ENCODE results near the gene CHRM1.
"Not testable (repeated sequence)": the region's sequence is repeated elsewhere in the genome, so short reads cannot be mapped to it uniquely, and the experiment has no call there.

Gene CHRM1, protein sequence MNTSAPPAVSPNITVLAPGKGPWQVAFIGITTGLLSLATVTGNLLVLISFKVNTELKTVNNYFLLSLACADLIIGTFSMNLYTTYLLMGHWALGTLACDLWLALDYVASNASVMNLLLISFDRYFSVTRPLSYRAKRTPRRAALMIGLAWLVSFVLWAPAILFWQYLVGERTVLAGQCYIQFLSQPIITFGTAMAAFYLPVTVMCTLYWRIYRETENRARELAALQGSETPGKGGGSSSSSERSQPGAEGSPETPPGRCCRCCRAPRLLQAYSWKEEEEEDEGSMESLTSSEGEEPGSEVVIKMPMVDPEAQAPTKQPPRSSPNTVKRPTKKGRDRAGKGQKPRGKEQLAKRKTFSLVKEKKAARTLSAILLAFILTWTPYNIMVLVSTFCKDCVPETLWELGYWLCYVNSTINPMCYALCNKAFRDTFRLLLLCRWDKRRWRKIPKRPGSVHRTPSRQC

DNA sequence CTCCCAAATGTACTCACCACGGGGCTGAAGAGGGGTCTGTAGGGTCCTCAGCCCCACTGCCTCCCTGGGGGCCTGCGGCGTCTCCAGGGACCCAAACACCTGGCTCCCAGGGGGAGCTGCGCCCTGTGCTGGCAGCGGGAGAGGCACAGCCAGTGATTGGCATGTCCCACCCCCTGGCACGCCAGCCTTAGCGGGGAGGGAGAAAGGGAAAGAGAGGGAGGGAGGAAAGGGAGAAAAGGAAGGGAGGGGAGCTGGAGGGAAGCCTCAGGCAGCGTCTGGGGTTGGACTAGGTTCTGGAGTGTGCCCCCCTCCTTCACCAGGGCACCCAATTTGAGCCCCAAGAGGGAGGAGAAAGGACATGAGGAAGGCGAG is at the start of gene CHRM1:
TSS of gene CHRM1 (minus strand) at position 163 of the 372 bp plus-strand sequence. CDS start 10,263 bp downstream, outside the sequence.
- H3K4me1 ChIP-seq (ENCODE audit: control insufficient read depth, low read depth, low read length), result peaks cover 8% of the 10 kb centered on the region
- H3K27me3 ChIP-seq (ENCODE audit: control insufficient read depth, insufficient read depth, low read length), result peaks cover 43% of the 10 kb centered on the region
- H3K9me3 ChIP-seq (ENCODE audit: control insufficient read depth, low read depth, low read length), result no peaks in the 10 kb centered on the region
- no peak within 1 kb of the TSS for H3K9ac ChIP-seq (ENCODE audit: low read length)
- no peak within 1 kb of the TSS for H3K4me3 ChIP-seq (ENCODE audit: low read length)
- H3K36me3 ChIP-seq (ENCODE audit: control insufficient read depth, low read depth, low read length), result no peaks in the 10 kb centered on the region
- no peak within 1 kb of the TSS for H3K27ac ChIP-seq (ENCODE audit: low read length)

DNA sequence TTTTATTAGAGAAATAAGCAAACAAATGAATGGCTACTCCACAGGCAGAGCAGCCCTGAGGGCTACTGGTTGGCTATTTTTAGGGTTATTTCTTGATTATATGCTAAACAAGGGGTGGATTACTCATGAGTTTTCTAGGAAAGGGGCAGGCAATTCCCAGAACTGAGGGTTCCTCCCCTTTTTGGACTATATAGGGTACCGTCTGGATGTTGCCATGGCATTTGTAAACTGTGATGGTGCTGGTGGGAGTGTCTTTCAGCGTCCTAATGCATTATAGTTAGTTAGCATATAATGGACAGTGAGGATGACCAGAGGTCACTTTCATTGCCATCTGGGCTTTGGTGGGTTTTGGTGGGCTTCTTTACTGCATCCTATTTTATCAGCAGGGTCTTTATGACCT is 44.4 kb upstream of the CHRM1 start:
- Histone ChIP-seq H3K4me3 (ENCODE audit: low read length) (no peak overlapping the region), H3K9me3 (ENCODE audit: control insufficient read depth, low read depth, low read length) (no peaks in the 10 kb centered on the region), H3K27me3 (ENCODE audit: control insufficient read depth, insufficient read depth, low read length) (no peaks in the 10 kb centered on the region), H3K27ac (ENCODE audit: low read length) (no peak overlapping the region), H3K9ac (ENCODE audit: low read length) (no peak overlapping the region), H3K36me3 (ENCODE audit: control insufficient read depth, low read depth, low read length) (no peaks in the 10 kb centered on the region), H3K4me1 (ENCODE audit: control insufficient read depth, low read depth, low read length) (no peaks in the 10 kb centered on the region)

DNA sequence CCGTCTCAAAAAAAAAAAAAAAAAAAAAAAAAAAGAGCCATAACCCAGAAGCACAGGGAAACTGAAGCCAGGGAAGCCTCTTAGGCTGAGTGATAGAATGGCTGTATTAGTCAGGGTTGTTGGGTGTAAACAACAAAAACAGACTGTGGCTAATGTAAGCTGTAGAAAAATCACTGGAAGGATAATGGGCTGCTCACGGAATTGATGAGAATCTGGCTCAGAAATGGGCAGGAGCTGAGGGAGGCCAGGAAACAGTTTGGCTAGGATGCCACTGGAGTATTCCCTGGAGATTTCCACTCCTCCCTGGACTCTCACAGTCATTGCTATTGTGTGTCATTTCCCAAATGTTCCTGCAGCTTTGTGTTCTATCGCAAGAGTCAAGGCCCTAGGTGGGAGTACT is 41.2 kb upstream of the CHRM1 start:
- H3K27me3 ChIP-seq (ENCODE audit: control insufficient read depth, insufficient read depth, low read length), result no peaks in the 10 kb centered on the region
- no peak overlapping the region for H3K4me3 ChIP-seq (ENCODE audit: low read length)
- no peak overlapping the region for H3K9ac ChIP-seq (ENCODE audit: low read length)
- no peaks in the 10 kb centered on the region for H3K4me1 ChIP-seq (ENCODE audit: control insufficient read depth, low read depth, low read length)
- H3K27ac ChIP-seq (ENCODE audit: low read length), result no peak overlapping the region
- no peaks in the 10 kb centered on the region for H3K36me3 ChIP-seq (ENCODE audit: control insufficient read depth, low read depth, low read length)
- H3K9me3 ChIP-seq (ENCODE audit: control insufficient read depth, low read depth, low read length), result no peaks in the 10 kb centered on the region

DNA sequence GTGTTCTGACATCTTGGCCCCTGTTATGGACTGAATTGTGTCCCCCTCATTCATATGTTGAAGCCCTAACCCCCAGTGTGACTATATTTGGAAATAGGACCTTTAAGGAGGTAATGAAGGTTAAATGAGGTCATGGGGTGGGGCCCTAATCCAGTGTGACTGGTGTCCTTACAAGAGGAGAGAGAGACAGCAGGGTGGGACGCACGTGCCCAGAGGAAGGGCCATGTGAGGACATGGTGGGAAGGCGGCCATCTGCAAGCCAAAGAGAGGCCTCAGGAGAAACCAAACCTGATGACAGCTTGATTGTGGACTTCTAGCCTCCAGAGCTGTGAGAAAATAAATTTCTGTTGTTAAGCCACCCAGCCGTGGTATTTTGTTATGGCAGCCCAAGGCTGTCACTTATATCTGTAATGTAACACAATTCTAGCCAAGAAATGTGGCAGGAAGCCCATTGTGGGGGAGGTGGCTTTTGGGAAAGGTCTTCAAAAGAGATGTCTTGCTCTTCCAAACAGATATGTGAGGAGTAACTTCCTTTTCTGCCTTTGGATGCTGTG is 39.9 kb upstream of the CHRM1 start:
- no peak overlapping the region for H3K4me3 ChIP-seq (ENCODE audit: low read length)
- no peaks in the 10 kb centered on the region for H3K27me3 ChIP-seq (ENCODE audit: control insufficient read depth, insufficient read depth, low read length)
- no peaks in the 10 kb centered on the region for H3K9me3 ChIP-seq (ENCODE audit: control insufficient read depth, low read depth, low read length)
- no peaks in the 10 kb centered on the region for H3K36me3 ChIP-seq (ENCODE audit: control insufficient read depth, low read depth, low read length)
- H3K9ac ChIP-seq (ENCODE audit: low read length), result no peak overlapping the region
- no peak overlapping the region for H3K27ac ChIP-seq (ENCODE audit: low read length)
- H3K4me1 ChIP-seq (ENCODE audit: control insufficient read depth, low read depth, low read length), result no peaks in the 10 kb centered on the region

- Histone ChIP-seq H3K9ac (ENCODE audit: low read length) (no peak overlapping the region), H3K9me3 (ENCODE audit: control insufficient read depth, low read depth, low read length) (no peaks in the 10 kb centered on the region), H3K36me3 (ENCODE audit: control insufficient read depth, low read depth, low read length) (no peaks in the 10 kb centered on the region), H3K4me1 (ENCODE audit: control insufficient read depth, low read depth, low read length) (no peaks in the 10 kb centered on the region), H3K27me3 (ENCODE audit: control insufficient read depth, insufficient read depth, low read length) (no peaks in the 10 kb centered on the region), H3K4me3 (ENCODE audit: low read length) (no peak overlapping the region), H3K27ac (ENCODE audit: low read length) (no peak overlapping the region)
Measured at GRCh38 chr11:62959422-62959980, 38.3 kb upstream of the CHRM1 start.

DNA sequence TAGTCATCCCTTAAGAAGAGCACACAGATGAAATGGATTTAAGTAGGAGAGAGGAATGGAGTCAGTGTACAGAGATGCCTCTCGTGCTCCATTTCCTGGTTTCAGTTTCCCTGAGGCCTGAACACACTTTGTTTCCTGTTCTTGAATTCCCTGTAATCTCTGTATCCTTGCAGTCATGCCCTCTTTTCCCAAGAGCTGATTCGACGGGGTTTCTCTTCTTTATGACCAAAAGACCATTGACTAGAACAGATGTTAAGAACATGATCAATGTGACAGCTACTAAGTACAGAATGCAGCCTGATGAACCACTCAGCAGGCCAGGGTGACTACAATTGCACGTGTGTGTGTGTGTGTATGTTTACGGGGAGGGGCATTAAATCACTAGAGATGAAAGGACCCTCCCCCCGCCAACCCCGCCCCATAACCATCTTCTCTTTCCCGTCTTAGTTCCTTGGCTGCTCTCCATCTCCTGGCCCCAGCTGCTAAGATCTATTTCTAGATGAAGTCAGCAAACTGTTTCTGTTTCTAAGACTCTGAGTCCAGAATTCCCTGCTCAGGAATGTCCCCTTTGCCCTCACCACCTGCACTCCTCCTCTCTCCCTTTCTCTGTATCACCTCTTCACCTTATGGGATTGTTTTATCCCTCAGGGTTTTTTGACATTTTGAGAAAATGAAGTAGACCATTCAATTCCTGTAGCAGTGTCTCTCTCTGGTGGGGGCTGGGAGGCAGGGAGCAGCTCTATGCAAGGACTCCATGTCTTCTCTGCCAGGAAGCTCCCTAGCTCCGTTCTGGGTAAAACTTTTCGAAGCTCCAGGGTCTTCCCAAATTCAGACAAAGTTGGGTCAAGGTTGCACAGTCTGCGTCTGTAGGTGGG is 37.6 kb upstream of the CHRM1 start:
- no peaks in the 10 kb centered on the region for H3K9me3 ChIP-seq (ENCODE audit: control insufficient read depth, low read depth, low read length)
- no peak overlapping the region for H3K9ac ChIP-seq (ENCODE audit: low read length)
- H3K4me3 ChIP-seq (ENCODE audit: low read length), result no peak overlapping the region
- H3K36me3 ChIP-seq (ENCODE audit: control insufficient read depth, low read depth, low read length), result no peaks in the 10 kb centered on the region
- H3K4me1 ChIP-seq (ENCODE audit: control insufficient read depth, low read depth, low read length), result no peaks in the 10 kb centered on the region
- H3K27ac ChIP-seq (ENCODE audit: low read length), result no peak overlapping the region
- H3K27me3 ChIP-seq (ENCODE audit: control insufficient read depth, insufficient read depth, low read length), result no peaks in the 10 kb centered on the region

GRCh38 chr11:62957147-62957546 is 36.0 kb upstream of the CHRM1 start:
- Histone ChIP-seq H3K9me3 (ENCODE audit: control insufficient read depth, low read depth, low read length) (no peaks in the 10 kb centered on the region), H3K4me1 (ENCODE audit: control insufficient read depth, low read depth, low read length) (no peaks in the 10 kb centered on the region), H3K9ac (ENCODE audit: low read length) (no peak overlapping the region), H3K27ac (ENCODE audit: low read length) (no peak overlapping the region), H3K36me3 (ENCODE audit: control insufficient read depth, low read depth, low read length) (no peaks in the 10 kb centered on the region), H3K4me3 (ENCODE audit: low read length) (no peak overlapping the region), H3K27me3 (ENCODE audit: control insufficient read depth, insufficient read depth, low read length) (no peaks in the 10 kb centered on the region)

DNA sequence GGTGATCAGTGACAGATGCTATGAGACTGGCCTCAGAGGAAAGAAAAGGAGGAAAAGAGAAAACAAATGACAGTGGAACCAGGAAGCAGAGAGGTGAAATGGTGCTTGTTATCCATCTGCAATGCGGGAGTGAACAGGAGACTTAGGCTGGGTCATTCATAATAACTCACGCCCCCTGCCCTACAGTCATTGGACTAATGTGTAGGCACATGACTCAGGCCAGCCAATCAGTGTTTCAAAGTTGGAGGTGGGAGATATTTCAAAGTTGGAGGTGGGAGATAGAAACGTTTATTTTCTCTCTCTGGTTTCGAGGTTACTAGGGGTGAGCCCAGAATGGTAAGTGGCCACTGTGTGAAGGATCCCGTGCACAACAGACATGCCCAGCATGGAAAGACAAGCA is 33.3 kb upstream of the CHRM1 start:
- Histone ChIP-seq H3K4me1 (ENCODE audit: control insufficient read depth, low read depth, low read length) (no peaks in the 10 kb centered on the region), H3K27ac (ENCODE audit: low read length) (no peak overlapping the region), H3K9me3 (ENCODE audit: control insufficient read depth, low read depth, low read length) (no peaks in the 10 kb centered on the region), H3K36me3 (ENCODE audit: control insufficient read depth, low read depth, low read length) (no peaks in the 10 kb centered on the region), H3K4me3 (ENCODE audit: low read length) (no peak overlapping the region), H3K27me3 (ENCODE audit: control insufficient read depth, insufficient read depth, low read length) (no peaks in the 10 kb centered on the region), H3K9ac (ENCODE audit: low read length) (no peak overlapping the region)

GRCh38 chr11:62953811-62954210 is 32.6 kb upstream of the CHRM1 start:
- no peak overlapping the region for H3K27ac ChIP-seq (ENCODE audit: low read length)
- no peaks in the 10 kb centered on the region for H3K4me1 ChIP-seq (ENCODE audit: control insufficient read depth, low read depth, low read length)
- no peaks in the 10 kb centered on the region for H3K27me3 ChIP-seq (ENCODE audit: control insufficient read depth, insufficient read depth, low read length)
- no peaks in the 10 kb centered on the region for H3K36me3 ChIP-seq (ENCODE audit: control insufficient read depth, low read depth, low read length)
- no peaks in the 10 kb centered on the region for H3K9me3 ChIP-seq (ENCODE audit: control insufficient read depth, low read depth, low read length)
- no peak overlapping the region for H3K4me3 ChIP-seq (ENCODE audit: low read length)
- no peak overlapping the region for H3K9ac ChIP-seq (ENCODE audit: low read length)

DNA sequence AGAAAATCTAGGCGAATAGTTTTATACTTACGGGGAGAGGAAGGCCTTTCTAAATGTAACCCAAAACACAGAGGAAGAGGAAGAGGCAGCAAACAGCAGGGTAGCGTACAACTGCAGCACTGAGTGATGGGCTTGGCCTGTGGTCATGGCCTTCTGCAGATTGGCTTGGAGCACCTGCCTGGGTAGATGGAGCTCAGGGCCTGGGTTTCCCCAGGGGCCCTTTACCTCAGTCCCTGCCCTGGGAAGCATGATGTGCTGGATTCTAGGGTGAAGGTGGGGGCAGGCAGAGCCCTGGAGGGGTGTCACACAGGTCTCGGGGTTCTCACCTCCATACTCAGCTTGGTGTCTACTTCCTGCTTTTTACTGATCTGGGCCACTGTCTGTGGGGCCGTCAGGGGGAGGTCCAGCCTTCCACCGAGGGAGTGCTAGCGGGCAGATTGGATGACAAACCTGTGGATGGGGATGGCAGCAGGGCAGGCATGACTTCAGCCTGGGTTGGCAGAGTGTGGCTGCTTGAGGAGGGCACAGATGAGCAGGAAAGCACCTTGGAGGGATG is 27.7 kb upstream of the CHRM1 start:
- Histone ChIP-seq H3K36me3 (ENCODE audit: control insufficient read depth, low read depth, low read length) (no peaks in the 10 kb centered on the region), H3K27me3 (ENCODE audit: control insufficient read depth, insufficient read depth, low read length) (no peaks in the 10 kb centered on the region), H3K9ac (ENCODE audit: low read length) (no peak overlapping the region), H3K27ac (ENCODE audit: low read length) (no peak overlapping the region), H3K4me3 (ENCODE audit: low read length) (no peak overlapping the region), H3K4me1 (ENCODE audit: control insufficient read depth, low read depth, low read length) (no peaks in the 10 kb centered on the region), H3K9me3 (ENCODE audit: control insufficient read depth, low read depth, low read length) (no peaks in the 10 kb centered on the region)

DNA sequence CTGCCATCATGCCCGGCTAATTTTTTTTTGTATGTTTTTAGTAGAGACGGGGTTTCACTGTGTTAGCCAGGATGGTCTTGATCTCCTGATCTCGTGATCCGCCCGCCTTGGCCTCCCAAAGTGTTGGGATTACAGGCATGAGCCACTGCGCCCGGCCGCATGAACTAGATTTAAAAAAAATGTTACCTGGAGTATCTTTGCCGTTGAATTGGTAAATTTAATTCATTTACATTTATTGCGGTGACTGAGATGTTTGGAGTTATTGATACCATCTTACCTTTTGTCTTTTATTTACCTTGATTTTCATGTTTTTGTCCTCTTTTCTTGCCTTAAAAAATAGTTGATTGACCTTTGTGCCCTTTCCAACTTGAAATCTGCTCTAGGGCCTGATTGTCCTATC is 24.4 kb upstream of the CHRM1 start:
- H3K9ac ChIP-seq (ENCODE audit: low read length); H3K4me3 ChIP-seq (ENCODE audit: low read length); H3K27ac ChIP-seq (ENCODE audit: low read length); H3K27me3 ChIP-seq (ENCODE audit: control insufficient read depth, insufficient read depth, low read length); H3K9me3 ChIP-seq (ENCODE audit: control insufficient read depth, low read depth, low read length); H3K36me3 ChIP-seq (ENCODE audit: control insufficient read depth, low read depth, low read length); H3K4me1 ChIP-seq (ENCODE audit: control insufficient read depth, low read depth, low read length): not testable (repeated sequence)
